HG02678 (cell line): ENCODE measurements around the gene TM7SF3.
"Not testable (repeated sequence)": the region's sequence is repeated elsewhere in the genome, so short reads cannot be mapped to it uniquely, and the experiment has no call there.

Experiments used
- ATAC-seq: cut with Tn5 transposase; IDR thresholded peaks from one replicate; pipeline ENCODE4 v1.9.1; 2021; ENCODE audit warnings: mild to moderate bottlenecking, moderate library complexity; ENCODE audit not compliant: unreplicated experiment

TM7SF3 gene

DNA sequence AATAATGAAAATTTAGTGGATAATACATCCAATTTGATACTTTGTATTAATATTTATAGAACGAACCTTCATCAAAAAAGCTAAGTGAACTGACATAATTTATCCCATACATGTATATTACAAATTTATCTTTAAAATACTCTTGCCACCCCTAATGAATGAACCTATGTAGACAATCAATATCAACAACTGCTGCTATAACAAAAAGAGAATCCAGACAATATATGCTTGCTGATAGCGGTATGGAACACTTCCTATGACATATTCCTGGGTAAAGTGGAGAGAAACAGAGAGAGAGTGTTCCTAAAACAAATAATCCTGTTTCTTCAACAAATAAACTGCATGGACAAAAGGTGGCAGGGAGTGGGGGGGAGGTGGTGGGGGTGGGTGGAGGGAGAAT is 31.3 kb downstream of the TM7SF3 start:
- no peak for ATAC-seq

DNA sequence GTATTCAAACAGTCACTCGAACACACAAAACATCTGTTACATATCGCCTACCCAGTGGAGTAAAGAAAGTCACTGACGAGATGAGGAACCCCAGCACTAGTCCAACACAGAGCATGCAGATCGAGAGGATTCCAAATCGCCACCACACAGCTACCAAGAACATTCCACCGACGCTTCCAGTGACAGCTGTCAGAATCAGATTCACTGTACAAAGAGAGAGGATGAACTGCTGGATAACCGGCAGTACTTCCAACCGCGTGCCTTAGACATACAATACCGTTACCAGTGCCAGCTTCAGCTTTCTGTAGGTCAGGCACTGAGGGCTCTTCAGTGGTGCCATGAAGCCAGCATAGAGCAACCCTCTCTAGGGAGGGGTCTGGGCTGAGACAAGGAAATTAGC is 34.5 kb downstream of the TM7SF3 start:
- no peak for ATAC-seq

DNA sequence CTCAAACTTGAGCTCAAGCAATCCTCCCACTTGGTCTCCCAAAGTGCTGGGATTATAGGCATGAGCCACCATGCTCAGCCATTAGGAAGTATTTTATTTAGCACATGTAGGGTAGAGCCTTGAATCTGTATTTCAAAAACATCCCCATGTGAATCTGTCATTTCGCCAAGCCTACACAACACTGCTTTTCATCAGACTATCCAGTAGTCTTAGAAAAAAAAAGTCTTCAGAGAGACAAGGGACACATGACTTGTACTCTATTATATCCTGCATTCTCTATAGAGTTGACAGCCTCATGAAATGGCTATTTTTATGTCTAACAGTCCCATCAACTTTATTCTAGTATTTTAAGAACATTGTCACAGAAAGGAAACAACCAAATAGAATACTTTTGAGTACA is 35.4 kb downstream of the TM7SF3 start:
- no peak for ATAC-seq

DNA sequence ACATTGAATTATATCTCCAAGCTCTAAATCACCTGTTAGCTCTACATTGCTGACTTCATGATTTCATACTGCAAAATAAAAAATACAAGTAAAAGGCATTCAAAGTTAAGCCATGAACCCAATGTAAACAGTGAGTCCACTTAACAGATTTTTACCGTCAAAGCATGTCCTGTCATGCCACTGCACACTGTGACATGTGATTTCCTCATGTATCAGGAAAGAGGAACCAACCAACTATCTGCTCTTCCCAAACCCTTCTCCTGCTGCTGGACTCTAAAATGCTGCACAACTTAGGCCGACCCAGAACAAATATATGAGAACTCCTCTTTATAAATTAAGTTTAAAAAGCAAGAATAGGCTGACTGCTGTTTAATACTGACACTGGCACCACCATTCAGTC is 37.5 kb downstream of the TM7SF3 start:
- ATAC-seq, result no peak

DNA sequence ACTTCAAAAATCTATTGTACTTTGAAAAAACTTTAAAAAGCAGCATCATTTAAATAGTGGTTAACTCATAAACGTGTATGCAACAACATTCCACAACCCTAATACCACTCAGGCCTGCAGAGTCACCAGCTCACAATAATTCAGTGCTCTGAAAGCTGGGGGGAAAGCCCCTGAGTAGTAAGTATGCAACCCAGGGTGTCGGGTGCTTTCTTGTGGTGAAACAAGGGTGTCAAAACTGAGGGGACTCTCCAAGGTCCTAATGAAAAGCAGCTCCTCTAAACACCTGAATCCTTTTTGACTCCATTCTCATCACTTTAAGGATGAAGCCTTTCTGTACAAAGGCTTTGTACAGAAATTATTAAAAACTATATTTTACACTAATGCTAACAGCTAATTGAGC is 42.2 kb downstream of the TM7SF3 start:
- ATAC-seq, result peak; percentile 98

DNA sequence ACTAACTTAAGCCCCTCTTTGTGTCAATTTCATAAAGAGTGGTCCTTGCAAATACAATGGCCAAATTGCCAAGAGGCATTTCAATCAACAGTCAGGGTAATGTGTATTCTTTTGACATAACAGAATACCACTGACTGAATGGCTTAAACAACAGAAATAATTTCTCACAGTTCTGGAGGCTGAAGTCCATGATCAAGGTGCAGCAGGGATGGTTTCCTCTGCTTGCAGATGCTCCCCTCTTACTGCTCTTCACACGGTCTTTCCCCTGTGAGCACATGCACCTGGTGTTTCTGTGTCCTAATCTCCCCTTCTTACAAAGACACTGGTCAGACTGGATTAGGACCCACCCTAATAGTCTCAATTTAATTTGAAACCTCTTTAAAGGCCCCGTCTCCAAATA is 44.0 kb downstream of the TM7SF3 start:
- ATAC-seq, result no peak

DNA sequence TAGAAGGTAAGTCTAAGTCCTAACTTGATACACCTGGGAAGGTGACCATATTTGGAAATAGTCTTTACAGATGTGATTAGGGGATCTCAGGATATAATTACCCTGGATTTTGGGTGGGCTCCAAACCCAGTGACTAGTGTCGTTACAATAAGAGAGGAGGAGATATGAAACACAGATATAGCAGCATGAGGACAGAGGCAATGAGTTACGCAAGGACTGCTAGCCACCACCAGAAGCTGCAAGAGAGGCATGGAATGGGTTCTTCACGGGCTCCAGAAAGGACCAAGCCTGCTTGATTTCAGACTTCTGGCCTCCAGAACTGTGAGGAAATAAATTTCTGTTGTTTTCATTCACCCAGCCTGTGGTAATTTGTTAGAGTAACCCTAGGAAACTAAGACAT is 47.3 kb downstream of the TM7SF3 start:
- ATAC-seq, result no peak

DNA sequence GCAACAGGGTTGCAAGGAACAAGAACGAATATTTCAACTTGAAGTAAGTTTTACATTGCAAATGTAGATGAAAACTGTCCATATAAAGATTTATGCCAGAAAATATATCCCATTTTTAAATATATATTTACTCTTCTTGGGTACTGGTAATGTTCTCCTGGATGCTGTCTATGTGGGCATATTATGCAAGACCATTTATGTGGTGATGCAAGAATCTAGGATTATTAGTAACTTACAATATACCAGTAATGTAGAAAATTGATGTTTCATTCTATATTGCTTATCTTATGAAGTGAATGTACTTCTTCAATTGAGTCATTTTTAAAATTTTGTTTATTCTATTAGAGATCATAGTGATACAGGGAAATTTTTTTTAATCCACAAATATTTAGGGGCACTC is 50.8 kb downstream of the TM7SF3 start:
- no peak for ATAC-seq

DNA sequence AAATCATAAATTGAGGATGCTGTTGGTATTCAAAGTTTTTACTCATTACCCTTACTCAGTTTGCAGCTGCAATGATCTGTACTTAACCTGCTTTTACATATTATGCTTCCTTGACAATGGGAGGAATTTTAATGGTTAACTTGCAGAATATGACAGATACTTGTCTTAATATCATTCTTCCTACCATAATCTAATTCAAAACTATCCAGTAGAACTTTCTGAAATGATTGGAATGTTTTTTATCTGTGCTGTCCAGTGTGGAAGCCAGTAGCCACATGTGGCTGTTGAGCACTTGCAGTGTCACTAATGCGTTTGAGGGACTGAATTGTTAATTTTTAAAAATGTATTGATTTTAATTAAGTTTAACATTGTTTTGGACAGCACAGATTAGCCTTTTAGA is 52.4 kb downstream of the TM7SF3 start:
- ATAC-seq, result no peak

DNA sequence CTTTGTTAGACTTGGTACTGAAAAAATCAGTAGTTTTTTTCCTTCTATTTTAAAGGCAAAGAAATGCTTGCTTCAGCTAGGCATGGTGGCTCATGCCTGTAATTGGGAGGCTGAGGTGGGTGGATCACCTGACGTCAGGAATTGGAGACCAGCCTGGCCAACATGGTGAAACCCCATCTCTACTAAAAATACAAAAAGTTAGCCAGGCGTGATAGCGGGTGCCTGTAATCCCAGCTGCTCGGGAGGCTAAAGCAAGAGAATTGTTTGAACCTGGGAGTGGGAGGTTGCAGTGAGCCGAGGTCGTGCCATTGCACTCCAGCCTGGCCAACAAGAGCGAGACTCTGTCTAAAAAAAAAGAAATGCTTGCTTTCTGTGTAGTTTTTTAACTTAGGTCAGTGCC is 52.8 kb downstream of the TM7SF3 start:
- not testable (repeated sequence) for ATAC-seq

DNA sequence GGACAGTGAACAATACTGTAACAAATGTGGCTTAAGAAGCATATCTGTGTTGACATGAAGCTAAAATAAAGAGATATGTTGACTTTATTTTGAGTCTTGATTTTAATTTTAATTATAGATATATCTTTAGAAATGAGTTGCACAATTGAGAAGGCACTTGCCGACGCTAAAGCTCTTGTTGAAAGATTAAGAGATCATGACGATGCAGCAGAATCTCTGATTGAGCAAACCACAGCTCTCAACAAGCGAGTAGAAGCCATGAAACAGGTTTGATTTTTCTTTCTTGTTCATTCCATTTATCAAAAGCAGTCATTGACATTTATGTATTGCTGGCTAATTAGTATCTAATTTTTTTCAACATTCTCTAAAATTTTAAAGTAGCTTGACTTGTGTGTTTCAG is 60.2 kb downstream of the TM7SF3 start:
- ATAC-seq, result no peak

DNA sequence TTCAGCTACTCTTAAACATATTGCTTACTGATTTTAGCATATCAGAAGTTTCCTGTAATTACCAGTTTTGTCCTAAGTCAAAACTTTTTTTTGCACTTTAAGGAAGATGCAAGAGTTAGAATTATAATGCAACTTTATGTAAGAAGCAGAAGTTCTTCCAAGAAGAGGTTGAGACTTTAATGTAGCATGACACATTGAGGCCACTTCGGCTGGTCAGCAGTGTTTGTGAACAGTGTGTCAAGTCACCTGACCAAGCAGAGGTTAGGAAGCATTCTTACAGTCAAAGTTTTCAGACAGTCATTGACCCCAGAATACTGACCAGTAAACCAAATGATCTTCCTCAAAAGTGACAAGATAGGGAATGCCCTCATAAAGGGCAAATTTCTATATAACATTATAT is 60.7 kb downstream of the TM7SF3 start:
- no peak for ATAC-seq

DNA sequence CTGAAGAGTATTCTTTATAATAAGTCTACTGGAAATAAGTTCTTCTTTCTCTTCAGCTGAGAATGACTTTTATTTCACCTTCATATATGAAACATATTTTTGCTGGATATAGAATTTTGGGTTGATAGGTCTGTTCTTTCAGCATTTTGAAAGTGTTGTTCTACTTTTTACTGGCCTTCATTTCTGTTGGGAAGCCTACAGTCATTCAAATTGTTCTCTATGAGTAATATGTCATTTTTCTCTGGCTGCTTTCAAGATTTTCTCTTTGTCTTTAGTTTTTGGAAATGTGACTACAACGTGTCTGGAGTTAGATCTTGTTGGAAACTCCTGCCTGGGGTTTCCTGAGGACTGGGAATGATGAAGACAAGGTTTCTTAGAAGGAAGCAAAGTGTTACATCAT is 65.9 kb downstream of the TM7SF3 start:
- ATAC-seq, result no peak

DNA sequence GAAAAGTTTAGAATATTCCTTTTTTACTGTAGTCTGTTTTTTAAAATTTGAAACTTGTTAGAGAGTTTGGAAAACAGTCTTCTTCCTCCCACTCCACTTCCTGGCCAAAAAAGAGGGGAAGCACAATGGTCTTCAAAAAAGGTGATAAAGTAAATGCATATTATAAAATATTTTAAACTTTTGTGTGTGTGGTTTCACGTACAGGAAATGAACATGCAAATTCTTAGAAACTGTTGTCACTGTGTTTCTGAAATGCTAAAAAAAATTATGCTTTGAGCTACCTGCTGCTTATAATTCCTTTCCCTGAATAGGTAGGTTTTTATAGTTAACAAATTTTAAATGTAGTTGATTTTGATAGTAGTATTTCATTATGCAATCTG is 73.0 kb downstream of the TM7SF3 start:
- no peak for ATAC-seq

DNA sequence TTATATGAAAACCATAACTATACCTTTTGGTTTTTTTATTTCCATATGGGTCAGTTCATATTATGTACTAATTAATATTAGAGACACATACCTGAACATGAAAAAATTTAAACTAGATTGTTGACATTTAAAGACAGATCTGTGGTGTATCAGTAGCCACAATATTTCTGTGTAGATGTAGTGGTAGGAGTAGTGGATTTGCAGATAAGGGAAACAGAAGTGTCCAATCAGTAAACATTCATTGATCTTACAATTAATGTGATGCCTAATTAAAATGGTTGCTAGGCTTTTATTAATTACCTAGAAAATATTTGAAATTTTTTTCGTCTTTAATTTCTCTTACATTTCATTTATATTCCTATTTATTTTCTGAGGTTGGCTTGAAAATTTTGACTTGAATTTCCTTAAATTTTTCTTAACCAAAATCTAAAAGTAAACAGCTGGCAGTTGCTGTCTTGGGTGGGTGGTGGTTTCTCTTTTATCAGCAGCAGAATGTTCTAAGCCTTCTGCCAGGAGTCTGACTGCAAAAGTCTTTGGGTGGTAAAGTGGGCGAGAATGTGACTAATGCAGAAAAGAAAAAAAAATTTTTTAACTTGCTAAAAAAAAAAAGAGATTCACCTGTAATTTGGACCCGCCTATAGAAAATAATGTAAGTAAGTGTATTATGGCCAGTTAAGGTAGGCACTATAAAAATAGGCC is 73.5 kb downstream of the TM7SF3 start:
- ATAC-seq, result no peak

DNA sequence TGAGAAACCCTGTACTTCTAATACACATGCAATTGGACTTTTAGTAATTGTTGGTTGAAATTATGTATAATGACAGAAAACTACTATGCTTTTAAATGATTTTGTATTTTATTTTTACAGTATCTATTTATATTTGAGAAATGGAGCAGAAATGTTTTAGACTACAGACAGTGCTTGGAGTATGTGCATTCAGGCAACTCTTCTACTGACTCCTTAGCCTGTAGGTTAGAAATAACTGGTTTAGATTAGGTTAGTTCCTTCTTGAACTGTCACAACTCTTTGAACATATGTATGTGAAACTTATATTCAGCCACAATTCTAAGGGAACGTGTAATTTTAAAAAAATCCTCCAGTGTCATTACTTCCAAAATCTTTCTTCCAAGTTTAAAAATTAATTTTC is 74.2 kb downstream of the TM7SF3 start:
- ATAC-seq, result no peak

DNA sequence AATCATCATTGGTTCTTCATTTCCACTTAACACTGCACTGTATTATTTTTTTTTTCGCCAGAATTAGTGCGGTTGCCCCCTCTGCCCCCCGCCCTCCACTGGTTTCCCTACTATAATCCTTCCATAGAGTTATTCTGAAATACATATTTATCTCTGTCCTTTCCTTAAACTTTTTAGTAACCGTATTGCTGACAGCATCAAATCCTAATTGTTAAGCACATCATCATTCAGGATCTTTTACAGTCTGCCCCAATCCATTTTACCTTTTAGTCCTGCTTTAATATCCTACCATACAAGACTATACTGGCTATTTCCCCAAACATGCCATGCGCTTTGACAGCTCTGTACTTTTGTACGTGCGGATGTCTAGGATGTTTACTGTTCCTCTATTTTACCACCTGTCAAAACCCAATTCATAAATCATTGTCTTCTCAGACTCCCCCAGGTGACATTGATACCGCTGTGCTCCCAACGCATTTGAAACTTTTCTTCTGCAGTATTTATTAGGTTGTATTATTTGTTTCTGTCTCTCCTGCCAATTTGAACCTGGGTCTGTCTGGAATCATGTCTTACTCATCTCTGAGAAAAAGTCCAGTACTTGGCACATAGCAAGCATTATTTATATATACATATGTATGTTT is 74.9 kb downstream of the TM7SF3 start:
- ATAC-seq, result no peak

DNA sequence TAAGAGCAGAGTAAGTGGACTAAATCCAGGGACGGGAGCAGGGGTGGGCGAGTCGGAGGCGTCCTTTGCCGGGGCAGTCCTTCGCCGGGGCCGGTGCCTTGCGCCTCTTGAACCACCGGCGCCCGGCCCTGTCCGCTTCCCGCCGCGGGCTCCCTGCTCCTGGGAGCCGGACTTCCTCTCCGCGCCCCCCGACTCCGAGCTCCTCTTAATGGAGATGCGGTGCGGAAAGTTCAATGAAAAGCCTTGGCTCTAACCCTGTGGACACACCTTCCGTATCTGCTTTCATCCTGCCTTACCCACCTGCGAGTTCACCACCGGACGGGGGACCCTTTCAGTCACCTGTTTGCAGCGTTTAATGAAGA is 75.5 kb downstream of the TM7SF3 start:
- peak; percentile 9 for ATAC-seq

DNA sequence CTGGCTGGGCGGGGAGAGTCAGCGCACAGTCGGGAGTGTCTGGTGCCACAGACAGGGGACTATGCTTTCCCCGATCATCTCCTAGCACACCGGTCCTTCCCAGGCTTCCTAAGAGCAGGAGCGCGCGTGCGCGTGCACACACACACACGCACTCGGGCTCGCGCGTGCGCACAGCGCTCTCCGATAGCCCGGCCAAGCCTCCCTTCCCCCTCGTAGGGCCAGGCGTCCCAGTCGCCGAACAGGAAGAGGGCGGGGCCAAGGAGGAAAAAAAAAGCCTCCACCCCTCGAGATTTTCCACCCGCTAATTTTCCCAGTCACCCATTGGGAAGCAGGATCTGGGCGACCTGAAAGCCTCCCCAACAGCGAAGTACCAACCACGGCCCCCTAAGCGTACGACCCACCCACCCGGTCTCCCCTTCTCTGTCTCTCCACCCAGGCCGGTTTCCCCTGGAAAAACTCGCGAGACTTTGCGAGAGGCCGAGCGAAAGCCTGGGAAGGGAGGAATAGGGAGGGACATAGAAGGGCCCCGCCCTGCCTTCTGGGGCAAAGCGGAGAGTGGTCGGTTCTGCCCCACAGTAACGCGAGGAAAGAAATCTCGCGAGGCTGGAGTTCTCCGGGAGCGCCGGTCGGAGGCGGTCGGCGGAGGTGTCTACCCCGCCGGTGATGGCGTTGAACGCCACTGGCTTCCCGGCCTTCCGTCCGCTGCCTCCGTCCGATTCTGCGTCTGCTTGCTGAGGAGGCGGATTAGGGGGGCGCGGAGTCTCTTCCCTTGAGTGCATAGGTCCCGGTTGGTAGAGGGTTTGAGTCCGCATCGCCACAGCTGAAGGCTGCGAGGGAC is 76.1 kb downstream of the TM7SF3 start, which contains the start of the genes FGFR1OP2 and INTS13:
Gene FGFR1OP2, plus strand, starts transcription at position 608 of the 838 bp plus-strand sequence. CDS start 15,689 bp downstream, outside the sequence.
Gene INTS13, minus strand, starts transcription at position 119 of the 838 bp plus-strand sequence. CDS start 1,178 bp downstream, outside the sequence.
- peak; percentile 86 for ATAC-seq

DNA sequence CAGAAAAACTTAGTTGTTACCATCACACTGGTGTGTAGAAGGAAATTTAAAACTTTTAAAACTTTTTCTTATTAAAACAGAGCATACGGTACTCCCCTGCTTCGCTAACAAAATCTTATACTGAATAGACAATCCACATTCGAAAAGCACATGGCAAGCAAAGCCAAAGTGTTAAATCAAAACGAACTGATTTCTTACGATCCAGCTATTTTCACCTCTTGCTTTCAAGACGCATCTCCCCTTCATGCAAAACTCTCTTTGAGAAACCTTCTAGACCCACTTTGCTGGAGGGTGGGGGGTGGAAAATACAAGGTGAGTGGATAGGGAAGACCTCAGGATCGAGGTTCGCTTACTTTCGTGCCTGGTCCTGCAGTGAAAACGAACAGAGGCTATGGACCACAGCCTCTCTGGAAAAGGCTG is 76.7 kb downstream of the TM7SF3 start:
- ATAC-seq, result no peak

DNA sequence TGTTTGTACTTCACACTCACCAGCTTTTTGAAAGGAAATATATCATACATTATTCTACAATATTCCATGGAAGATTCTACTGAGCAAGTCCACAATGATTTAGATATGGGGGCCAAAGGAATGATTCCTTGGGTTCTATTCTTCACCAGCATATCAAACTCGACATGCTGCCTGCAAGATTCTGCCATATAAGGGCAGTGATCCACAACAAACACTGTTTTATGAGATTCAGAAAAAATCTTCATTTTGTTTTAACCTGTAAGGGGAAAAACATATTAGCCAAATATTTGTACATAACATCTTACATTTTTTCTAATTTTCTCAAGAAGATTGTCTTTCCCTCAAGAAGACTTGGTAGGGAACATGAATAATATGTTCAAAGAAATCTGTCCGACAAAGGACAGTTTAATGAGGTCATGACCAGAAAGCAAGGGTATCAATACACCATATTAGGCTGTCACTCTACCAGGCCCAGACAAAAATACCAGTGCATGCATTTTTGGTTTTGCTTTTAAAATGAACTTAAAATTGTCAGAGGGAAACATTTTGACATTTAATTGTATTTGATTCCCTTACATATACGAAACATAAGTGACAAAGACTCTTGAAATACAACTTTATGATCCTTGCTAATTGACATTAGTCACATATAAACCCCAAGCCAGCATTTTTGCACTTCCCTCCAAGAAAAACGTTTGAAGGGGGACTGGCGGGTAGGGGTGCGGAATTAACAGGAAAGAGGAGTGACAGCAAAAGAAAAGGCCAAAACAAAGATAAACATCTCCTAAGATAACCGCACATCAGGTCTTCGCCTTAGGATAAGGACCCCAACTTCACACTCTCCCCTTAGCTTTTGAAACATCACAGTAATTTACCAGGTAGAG is 77.4 kb downstream of the TM7SF3 start:
- ATAC-seq, result no peak
